Neural progenitor cell (in vitro differentiated cells): ENCODE measurements around the gene CNRIP1.

ENCODE experiments used
- EZH2 ChIP-seq: fragments of 200-600 bp; sonication (generic); IDR thresholded peaks from 2 replicates; pipeline ENCODE4 v1.6.1; 2017; ENCODE audit warnings: antibody characterized with exemption, mild to moderate bottlenecking, moderate library complexity
- TF ChIP-seq, protein P1 (sequence below): fragments of 200-600 bp; sonication (generic); IDR thresholded peaks from 2 replicates; pipeline ENCODE4 v1.5.1; 2017; ENCODE audit warnings: antibody characterized with exemption, mild to moderate bottlenecking

DNA sequence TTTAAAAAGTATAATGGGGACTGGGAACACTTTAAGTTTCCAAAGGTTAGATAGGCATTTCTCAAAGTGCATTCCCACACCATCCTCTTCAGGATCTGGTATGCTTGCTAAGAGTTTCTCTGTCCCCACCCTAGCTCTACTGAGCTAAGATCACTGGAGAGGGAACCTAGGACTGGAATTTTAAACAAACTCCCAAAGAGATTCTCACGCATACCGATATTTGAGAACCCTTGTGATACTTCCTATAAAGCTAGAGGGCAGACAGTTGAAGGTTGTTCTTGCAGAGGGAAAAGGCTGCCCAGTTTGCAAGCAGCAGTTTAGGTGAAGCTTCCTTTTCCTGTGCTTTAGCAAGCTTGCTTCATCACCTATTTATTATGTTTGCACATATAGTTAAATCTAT, 3.6 kb downstream of the CNRIP1 start:
- TF ChIP-seq, protein P1, sequence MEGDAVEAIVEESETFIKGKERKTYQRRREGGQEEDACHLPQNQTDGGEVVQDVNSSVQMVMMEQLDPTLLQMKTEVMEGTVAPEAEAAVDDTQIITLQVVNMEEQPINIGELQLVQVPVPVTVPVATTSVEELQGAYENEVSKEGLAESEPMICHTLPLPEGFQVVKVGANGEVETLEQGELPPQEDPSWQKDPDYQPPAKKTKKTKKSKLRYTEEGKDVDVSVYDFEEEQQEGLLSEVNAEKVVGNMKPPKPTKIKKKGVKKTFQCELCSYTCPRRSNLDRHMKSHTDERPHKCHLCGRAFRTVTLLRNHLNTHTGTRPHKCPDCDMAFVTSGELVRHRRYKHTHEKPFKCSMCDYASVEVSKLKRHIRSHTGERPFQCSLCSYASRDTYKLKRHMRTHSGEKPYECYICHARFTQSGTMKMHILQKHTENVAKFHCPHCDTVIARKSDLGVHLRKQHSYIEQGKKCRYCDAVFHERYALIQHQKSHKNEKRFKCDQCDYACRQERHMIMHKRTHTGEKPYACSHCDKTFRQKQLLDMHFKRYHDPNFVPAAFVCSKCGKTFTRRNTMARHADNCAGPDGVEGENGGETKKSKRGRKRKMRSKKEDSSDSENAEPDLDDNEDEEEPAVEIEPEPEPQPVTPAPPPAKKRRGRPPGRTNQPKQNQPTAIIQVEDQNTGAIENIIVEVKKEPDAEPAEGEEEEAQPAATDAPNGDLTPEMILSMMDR: no peak
- TF ChIP-seq EZH2: no peak
